HT-29 (cell line): ENCODE results near the gene CHPF. TPM values are rescaled to one million over a fixed set of nuclear protein-coding genes. Genes with fewer than 3 reads are reported as not detected.

ENCODE experiments used
- DNase-seq: peaks from one replicate; pipeline ENCODE4 v3.0.0-alpha.2; 2015; ENCODE audit warnings: low spot score
- small RNA-seq: library from RNA; depleted of rRNA; stranded (forward); fragments of <200 nt; gene quantifications from one replicate; pipeline ENCODE3, GENCODE V24; 2014
- total RNA-seq: library from RNA; depleted of rRNA; stranded (reverse); fragments of >200 nt; shearing (Covaris generic); gene quantifications from 2 replicates; pipeline ENCODE4 v1.2.3, GENCODE V29; 2014; rRNA removed

CHPF gene
- total RNA-seq, 1 experiment from 2014 or later: 75.4 TPM

DNA sequence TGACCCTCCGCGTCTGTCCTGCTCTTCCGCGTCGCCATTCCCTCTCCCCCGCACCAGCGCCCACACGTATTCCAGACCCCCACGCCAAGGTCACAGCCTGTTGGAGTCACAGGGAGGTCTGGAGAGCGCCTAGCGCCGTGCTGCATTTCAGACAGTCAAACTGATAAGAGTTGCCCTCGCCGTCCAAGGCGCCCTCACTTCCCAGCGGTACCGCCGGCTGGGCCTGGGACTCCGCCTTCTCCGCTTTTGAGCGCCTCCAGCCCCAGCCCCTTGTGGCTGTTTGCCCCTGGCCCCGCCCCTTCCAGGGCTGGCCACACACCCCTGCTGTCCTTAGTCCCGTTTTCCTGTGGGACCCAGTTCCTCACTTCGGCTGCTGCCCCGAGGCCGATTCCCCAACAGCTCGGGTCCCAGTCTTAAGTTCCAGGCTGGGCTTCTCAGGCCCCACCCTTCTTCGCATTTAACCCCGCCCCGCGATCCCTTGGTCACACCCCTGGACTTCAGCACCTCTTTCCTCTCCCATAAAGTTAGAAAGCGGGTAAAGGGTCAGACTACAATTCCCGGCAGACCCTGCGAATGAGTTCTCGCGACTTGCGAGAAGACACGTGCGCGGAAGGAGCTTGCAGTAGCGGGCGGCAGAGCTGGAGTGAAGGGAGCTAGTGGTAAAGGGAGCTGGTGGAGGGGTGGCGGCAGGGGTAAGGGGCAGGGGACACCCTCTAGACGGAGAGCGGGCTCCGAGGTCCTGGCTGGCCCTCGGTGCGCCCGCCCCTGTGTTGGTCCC, 45.1 kb downstream of the CHPF start, which contains the start of gene GMPPA:
Gene GMPPA (plus strand): TSS at position 612 of the 778 bp plus-strand sequence. CDS start 1,085 bp downstream, outside the sequence.
- peak; percentile 97 for DNase-seq

DNA sequence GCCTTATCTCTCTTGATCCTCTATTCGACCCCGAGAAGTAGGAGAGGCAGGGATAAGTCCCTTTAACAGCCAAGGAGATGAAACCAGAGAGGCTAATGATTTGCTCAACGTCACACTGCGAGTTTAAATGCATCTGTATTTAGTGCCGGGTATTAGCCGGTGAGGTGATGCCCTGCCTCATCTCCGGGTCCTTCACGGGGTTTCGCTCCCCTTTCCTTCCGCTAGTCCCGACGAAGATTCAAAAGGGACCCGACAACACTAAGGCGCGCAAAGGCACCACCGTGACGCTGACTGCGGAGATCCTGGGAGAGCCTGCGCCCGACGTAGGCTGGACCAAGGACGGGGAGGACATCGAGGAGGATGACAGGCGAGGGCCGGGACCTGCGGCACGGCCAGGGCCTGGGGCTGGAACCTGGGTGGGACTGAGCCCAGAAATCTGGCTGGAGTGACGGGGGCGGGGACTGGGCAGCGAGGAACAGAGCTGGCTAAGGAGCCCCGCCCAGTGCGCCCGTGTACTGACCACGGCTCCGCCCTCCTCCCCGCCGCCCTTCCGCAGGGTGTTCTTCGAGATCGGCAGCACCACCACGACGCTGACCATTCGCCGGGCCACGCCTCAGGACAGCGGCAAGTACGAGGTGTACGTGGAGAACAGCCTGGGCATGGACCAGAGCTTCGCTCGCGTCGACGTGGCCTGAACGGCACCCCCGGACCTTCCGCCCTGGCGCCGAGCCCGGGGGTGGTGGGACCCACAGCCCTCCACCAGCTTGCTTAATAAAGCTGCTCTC, 45.9 kb downstream of the CHPF start:
- DNase-seq: peak; percentile 84

DNA sequence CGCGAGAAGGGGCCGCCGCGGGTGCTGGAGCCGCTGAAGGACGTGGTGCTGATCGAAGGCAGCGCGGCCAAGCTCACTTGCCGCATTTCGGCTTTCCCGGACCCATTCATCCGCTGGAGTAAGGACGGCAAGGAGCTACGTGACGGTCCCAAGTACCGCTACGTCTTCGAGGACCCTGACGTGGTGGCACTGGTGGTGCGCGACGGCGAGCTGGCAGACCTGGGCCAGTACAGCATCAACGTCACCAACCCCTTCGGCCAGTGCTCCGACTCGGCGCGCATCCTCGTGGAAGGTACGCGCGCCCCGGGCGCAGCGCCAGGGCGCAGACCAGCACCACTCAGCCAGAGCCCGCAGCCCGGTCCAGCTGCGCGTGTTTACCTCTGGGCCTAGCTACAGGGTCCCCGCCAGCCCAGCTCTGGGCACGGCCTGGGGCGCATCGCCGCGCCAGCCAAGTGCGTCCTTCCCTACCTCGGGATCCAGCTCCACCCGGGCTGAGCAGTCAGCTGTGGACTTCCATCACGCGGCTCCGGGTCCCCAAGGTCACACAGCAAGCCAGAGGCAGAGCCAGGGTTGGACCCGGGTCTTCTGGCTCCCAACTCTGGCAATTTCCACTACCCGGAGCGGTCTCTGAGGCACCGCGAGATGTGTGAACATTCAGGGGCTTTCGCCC, 46.6 kb downstream of the CHPF start:
- no peak for DNase-seq

DNA sequence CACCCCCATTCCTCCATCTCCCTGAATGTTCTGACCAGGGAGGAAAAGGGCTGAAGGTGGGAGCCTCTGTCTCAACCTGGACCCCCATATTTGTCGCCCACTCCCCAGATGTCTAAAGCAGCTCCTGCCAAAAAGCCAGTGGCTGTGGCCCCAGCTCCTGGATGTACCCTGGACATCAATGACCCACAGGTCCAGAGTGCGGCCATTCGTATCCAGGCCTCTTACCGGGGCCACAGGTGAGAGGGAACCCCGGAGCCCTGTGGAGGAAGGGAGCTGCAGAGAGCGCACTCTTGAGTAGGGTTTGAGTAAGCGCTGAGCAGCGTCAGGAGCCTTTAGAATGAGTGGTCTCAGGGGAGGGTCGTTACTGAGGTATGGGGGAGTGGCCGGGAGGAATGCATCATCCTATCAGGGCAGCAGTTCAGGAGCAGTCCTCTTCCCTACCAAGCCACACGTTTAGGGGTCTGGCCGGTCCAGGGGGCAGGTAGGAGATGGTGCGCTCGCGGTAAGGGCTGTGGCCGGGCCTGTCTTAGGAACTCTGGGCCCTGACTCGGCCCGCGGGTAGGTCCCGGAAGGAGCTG, 47.3 kb downstream of the CHPF start:
- no peak for DNase-seq

DNA sequence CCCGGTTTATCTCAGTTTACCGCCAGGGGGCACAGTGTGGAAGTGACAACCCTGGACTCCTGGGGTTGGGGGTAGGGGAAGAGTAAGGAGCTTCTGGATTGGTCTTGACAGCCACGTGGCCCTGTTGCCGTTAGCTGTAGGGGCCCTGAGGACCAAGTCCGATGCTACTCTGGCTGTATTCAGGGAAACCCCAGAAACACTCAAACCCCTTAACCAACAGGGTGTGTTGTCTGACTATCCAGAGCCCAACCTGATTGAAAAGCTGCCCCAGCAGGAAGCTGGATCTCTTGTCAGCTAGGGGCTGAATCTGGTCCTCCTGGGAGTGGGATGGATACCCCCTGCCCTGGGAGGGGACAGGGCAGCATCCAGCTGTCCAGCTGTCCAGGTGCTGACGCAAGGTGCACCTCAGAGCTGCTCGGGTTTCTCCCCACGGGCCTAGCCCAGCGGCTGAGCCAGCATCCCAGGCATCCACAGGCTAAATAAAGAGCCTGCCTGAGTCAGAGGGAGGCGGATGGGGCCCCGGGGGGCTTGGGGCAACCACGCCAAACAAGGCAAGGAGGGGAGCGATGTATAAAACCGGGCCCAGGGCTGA, 48.0 kb downstream of the CHPF start:
- peak; percentile 53 for DNase-seq

DNA sequence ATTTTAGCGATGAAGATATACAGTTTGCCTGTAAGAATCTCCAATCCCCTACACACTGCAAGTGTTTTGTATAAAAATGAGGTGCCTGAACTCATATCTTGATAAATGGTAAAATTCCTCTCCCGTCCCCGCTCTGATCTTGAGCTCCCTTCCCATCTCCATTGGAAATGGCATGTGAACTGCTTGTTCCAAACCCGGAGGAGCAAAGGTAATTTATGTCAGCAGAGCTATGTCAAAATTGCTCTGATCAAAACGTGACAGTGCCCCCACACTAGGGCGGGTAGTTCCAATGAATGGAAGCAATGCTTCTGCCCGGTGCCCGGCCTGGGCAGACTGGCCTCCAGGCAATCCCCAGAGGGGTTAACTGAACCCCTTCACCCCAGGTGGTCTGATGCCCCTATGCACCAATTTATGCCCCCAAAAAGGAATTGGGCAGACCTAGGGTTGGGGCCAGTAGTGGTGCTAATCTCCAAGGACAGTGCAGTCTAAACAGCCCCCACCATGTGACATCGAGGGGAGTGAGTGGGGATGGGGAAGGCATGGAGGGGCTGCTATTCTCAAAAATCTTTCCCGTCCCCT, 48.6 kb downstream of the CHPF start:
- DNase-seq: no peak

DNA sequence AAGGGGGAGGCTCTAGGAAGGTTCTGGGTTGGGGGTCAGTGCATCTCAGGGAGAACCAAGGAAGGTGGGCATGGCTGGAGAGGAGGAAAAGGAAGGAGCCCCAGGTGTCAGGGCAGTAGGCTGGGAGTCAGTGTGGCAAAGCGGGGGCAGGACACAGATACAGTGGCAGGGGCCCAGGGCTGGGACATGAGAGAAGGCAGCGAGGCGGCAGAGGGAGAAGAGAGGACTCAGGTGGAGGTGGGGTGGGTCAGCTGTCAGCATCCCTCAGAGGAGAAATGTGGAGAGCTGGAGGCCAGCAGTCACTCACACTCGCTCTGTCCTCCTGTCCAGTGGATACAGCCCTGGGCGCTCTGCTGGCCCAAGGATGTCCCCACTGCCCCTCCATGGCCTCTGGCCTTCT, 50.5 kb downstream of the CHPF start:
- DNase-seq: no peak

DNA sequence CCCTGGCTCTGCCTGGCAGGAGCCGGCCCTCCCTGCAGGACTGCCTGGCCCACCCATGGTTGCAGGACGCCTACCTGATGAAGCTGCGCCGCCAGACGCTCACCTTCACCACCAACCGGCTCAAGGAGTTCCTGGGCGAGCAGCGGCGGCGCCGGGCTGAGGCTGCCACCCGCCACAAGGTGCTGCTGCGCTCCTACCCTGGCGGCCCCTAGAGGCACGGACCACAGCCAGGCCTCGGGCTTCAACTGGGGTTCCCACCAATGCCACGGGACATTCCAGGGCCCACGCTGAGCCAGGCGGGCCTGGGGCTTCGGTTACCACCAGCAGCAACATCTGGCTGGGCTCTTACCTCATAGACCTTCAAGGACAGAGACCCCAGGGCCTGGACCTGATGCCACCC, 51.0 kb downstream of the CHPF start:
- DNase-seq: no peak

DNA sequence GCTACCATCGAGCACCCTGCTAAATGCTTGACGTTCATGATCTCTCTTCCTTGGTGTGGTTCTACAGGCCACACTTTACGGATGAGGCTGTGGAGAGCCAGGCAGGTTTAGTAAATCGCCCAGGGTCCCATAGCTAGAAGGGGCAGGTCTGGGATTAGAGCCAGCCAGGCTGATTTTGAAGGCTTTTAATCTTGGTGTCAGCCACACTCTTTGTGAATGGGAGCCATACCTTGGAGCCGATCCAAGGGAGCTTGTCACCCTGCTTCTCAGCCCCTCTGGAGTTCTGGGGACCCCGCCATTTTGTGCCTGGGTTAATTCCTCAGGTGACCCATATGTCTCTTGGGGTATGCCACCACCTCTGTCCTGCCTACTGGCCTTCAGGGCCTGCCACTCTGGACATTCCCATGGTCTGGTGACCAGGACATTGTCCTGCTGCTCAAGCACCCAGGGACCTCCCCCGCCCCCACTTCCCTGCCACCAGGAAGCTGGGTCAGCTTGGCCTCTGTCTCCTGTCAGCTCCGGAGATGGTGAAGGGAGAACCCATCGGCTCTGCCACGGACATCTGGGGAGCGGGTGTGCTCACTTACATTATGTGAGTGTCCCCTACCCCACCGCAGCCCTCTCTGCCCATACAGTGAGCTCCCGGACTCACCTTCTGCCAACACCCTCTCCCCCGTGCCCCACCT, 52.2 kb downstream of the CHPF start:
- no peak for DNase-seq

DNA sequence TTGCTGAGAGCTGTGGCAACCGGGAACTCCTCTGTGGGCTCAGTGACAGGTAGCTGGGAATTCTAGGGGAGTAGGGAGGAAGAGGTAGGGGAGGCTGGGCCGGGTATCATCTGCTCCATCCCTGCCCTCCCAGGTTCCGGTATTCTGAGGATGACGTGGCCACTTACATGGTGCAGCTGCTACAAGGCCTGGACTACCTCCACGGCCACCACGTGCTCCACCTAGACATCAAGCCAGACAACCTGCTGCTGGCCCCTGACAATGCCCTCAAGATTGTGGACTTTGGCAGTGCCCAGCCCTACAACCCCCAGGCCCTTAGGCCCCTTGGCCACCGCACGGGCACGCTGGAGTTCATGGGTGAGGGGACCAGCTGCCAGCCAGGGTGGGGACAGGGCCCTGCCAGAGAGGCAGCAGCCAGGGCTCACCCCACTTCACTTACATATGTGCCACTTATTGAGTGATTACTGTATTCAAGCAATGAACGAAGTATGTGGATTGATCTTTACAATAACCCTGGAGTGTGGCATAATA, 52.9 kb downstream of the CHPF start:
- DNase-seq: no peak

DNA sequence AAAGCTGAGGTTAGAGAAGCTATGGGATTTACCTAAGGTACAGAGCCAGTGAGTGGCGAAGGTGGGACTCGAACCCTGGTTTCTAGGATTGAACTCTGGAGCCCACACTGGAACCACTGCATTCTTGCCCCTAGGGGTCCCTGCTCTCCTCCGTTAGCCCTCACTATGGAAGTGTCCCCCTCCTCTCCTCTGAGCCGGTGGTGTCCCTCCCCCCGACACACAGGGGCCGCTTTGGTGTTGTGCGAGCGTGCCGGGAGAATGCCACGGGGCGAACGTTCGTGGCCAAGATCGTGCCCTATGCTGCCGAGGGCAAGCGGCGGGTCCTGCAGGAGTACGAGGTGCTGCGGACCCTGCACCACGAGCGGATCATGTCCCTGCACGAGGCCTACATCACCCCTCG, 53.4 kb downstream of the CHPF start:
- DNase-seq: no peak

DNA sequence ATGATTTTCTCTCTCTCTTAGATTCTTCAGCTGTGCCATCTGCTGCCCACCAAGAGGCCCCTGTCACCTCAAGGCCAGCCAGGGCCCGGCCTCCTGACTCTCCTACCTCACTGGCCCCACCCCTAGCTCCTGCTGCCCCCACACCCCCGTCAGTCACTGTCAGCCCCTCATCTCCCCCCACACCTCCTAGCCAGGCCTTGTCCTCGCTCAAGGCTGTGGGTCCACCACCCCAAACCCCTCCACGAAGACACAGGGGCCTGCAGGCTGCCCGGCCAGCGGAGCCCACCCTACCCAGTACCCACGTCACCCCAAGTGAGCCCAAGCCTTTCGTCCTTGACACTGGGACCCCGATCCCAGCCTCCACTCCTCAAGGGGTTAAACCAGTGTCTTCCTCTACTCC, 54.3 kb downstream of the CHPF start:
- DNase-seq: no peak

Small RNA genes within 50 kb of the gene (small RNA-seq; reads per million reads assigned to genes)
- gene MIR3132 (not detected), gene RN7SKP213 (0.50 reads per million)

Other genes starting within 250 kb of the CHPF start
- not detected in 2 replicates for gene PTPRN, start 234.4 kb downstream of the CHPF start, total RNA-seq
- gene RESP18, start 211.1 kb downstream of the CHPF start, total RNA-seq: not detected in 2 replicates
- 155 and 158 TPM in 2 replicates for gene DNPEP, start 155.9 kb downstream of the CHPF start, total RNA-seq
- 0.63 TPM in 1 of 2 replicates, not detected in the other for gene DES, start 125.4 kb downstream of the CHPF start, total RNA-seq
- 6.7 and 8.3 TPM in 2 replicates for gene SPEG, start 109.0 kb downstream of the CHPF start, total RNA-seq
- gene GMPPA, start 44.9 kb downstream of the CHPF start, total RNA-seq: 68.2 and 84.5 TPM in 2 replicates
- 0.08 TPM in 1 of 2 replicates, not detected in the other for gene ASIC4, start 29.3 kb downstream of the CHPF start, total RNA-seq
- gene TMEM198, start 219 bp upstream of the CHPF start, total RNA-seq: 5.2 and 5.6 TPM in 2 replicates
- 0.86 and 1.3 TPM in 2 replicates for gene OBSL1, start 27.7 kb upstream of the CHPF start, total RNA-seq
- not detected in 2 replicates for gene INHA, start 28.5 kb upstream of the CHPF start, total RNA-seq
- gene STK11IP, start 54.0 kb upstream of the CHPF start, total RNA-seq: 28.1 and 28.8 TPM in 2 replicates
- gene SLC4A3, start 83.8 kb upstream of the CHPF start, total RNA-seq: 0.08 and 0.36 TPM in 2 replicates